IMR-90 (cell line): ENCODE data around the gene R3HDM2. TPM values are rescaled to one million over a fixed set of nuclear protein-coding genes. Genes with fewer than 3 reads are reported as not detected.
A peak's percentile ranks its signal among the peaks of the same experiment; 100 is the strongest.

Experiments
- ATAC-seq: fragments of 200-7000 bp; cut with Tn5 transposase; 2 replicates; pipeline ENCODE4 v1.9.1; 2020; ENCODE audit warnings: low read depth, mild to moderate bottlenecking, moderate library complexity
- BruUV-seq: library from RNA; stranded (reverse); fragments of 400-500 nt; replicated peaks from 2 replicates; lab custom pipeline; 2021; lab: Mats Ljungman, UMichigan
- CTCF ChIA-PET: fragments of 300-600 bp; formaldehyde crosslinking; extraction: SDS; loops from one replicate; lab custom pipeline; 2021; ENCODE audit warnings: antibody characterized with exemption; lab: Yijun Ruan, JAX
- POLR2A ChIA-PET: fragments of 300-600 bp; sonication (Branson Sonifier 250); formaldehyde crosslinking; loops from one replicate; lab custom pipeline; 2022; ENCODE audit warnings: antibody characterized with exemption; ENCODE audit not compliant: unreplicated experiment; lab: Charles Lee
- DNase-seq: peaks from one replicate; pipeline ENCODE4 v3.0.0; 2013
- H2AFZ ChIP-seq: replicated peaks from 2 replicates; pipeline ENCODE3; 2013; ENCODE audit warnings: low read length, mild to moderate bottlenecking; ENCODE audit not compliant: poor library complexity
- H2AK5ac ChIP-seq: 2 replicates; pipeline ENCODE4 v1.6.1; 2013; ENCODE audit warnings: low read depth, low read length, inconsistent platforms
- H2AK9ac ChIP-seq: replicated peaks from 2 replicates; pipeline ENCODE3; 2013; ENCODE audit warnings: mild to moderate bottlenecking, low read depth, low read length, moderate library complexity; ENCODE audit not compliant: poor library complexity
- H2BK120ac ChIP-seq: 2 replicates; pipeline ENCODE4 v1.6.1; 2013; ENCODE audit warnings: low read depth, low read length, inconsistent platforms
- H2BK15ac ChIP-seq: 3 replicates; pipeline ENCODE4 v1.6.1; 2013; ENCODE audit warnings: low read depth, low read length, inconsistent platforms
- H2BK20ac ChIP-seq: 2 replicates; pipeline ENCODE4 v1.6.1; 2013; ENCODE audit warnings: low read depth, mild to moderate bottlenecking, inconsistent platforms, low read length, moderate library complexity
- H2BK5ac ChIP-seq: 2 replicates; pipeline ENCODE4 v1.6.1; 2013; ENCODE audit warnings: mild to moderate bottlenecking, low read depth, low read length, inconsistent platforms; ENCODE audit not compliant: poor library complexity, severe bottlenecking
- H3K14ac ChIP-seq: replicated peaks from 2 replicates; pipeline ENCODE4 v1.6.1; 2013; ENCODE audit warnings: low read depth, low read length, inconsistent platforms
- H3K18ac ChIP-seq: 2 replicates; pipeline ENCODE4 v1.6.1; 2013; ENCODE audit warnings: low read depth, low read length, control low read depth
- H3K23ac ChIP-seq: 2 replicates; pipeline ENCODE4 v1.6.1; 2013; ENCODE audit warnings: low read depth, low read length, inconsistent platforms
- H3K27ac ChIP-seq: 2 replicates; pipeline ENCODE4 v1.5.1; 2013; ENCODE audit warnings: mild to moderate bottlenecking, control low read depth, low read length; ENCODE audit not compliant: insufficient read depth
- H3K27me3 ChIP-seq: 2 replicates; pipeline ENCODE4 v1.6.1; 2013; ENCODE audit warnings: low read length; ENCODE audit not compliant: control insufficient read depth, insufficient read depth
- H3K36me3 ChIP-seq: 2 replicates; pipeline ENCODE4 v1.6.1; 2013; ENCODE audit warnings: low read length, mixed read lengths; ENCODE audit not compliant: control insufficient read depth, insufficient read depth
- H3K4ac ChIP-seq: 2 replicates; pipeline ENCODE4 v1.6.1; 2013; ENCODE audit warnings: low read depth, low read length, inconsistent platforms
- H3K4me1 ChIP-seq: 2 replicates; pipeline ENCODE4 v1.6.1; 2013; ENCODE audit warnings: low read length, mixed read lengths; ENCODE audit not compliant: control insufficient read depth, insufficient read depth
- H3K4me2 ChIP-seq: 2 replicates; pipeline ENCODE4 v1.6.1; 2013; ENCODE audit warnings: low read depth, mild to moderate bottlenecking, control low read depth, low read length, moderate library complexity
- H3K4me3 ChIP-seq: 2 replicates; pipeline ENCODE4 v1.5.1; 2013; ENCODE audit warnings: low read depth, mild to moderate bottlenecking, control low read depth, low read length, moderate library complexity; ENCODE audit not compliant: insufficient read depth
- H3K56ac ChIP-seq: 2 replicates; pipeline ENCODE4 v1.6.1; 2013; ENCODE audit warnings: low read length, inconsistent platforms; ENCODE audit not compliant: insufficient read depth; ENCODE audit errors: extremely low read depth
- H3K79me1 ChIP-seq, 2 experiments: 2 replicates each; pipeline ENCODE4 v1.6.1; 2013; ENCODE audit warnings: low read length in 2 of 2, inconsistent platforms in 1 of 2, low read depth in 1 of 2
- H3K9ac ChIP-seq: 2 replicates; pipeline ENCODE4 v1.6.1; 2013; ENCODE audit warnings: low read depth, low read length, control low read depth
- H3K9me1 ChIP-seq: 2 replicates; pipeline ENCODE4 v1.6.1; 2013; ENCODE audit warnings: low read length, inconsistent platforms; ENCODE audit not compliant: insufficient read depth
- H3K9me3 ChIP-seq: 2 replicates; pipeline ENCODE4 v1.6.1; 2013; ENCODE audit warnings: low read length; ENCODE audit not compliant: control insufficient read depth, insufficient read depth
- H4K20me1 ChIP-seq: 2 replicates; pipeline ENCODE4 v1.6.1; 2013; ENCODE audit warnings: low read length, inconsistent platforms; ENCODE audit not compliant: insufficient read depth
- H4K5ac ChIP-seq: 2 replicates; pipeline ENCODE4 v1.6.1; 2013; ENCODE audit warnings: mild to moderate bottlenecking, low read depth, low read length, control low read depth
- H4K8ac ChIP-seq, 2 experiments: 2 replicates each; pipeline ENCODE4 v1.6.1; 2013; ENCODE audit warnings: low read depth in 2 of 2, low read length in 2 of 2, control low read depth in 1 of 2, inconsistent platforms in 1 of 2
- H4K91ac ChIP-seq: 2 replicates; pipeline ENCODE4 v1.6.1; 2013; ENCODE audit warnings: low read depth, low read length, inconsistent platforms; ENCODE audit not compliant: insufficient read depth
- BHLHE40 ChIP-seq: fragments of 150-350 bp; IDR thresholded peaks from 2 replicates; pipeline ENCODE4 v1.6.1; 2016; ENCODE audit warnings: mild to moderate bottlenecking, low read depth, low read length
- CEBPB ChIP-seq: IDR thresholded peaks from 2 replicates; pipeline ENCODE4 v1.6.1; 2012; ENCODE audit warnings: low read depth, low read length, improper control_type of control experiment
- CHD1 ChIP-seq: IDR thresholded peaks from 2 replicates; pipeline ENCODE4 v1.6.1; 2012; ENCODE audit warnings: low read depth, low read length, improper control_type of control experiment
- CTCF ChIP-seq: conservative IDR thresholded peaks from 2 replicates; pipeline ENCODE4 v1.5.1; 2012; ENCODE audit warnings: mild to moderate bottlenecking, low read depth, low read length, improper control_type of control experiment
- MAFK ChIP-seq: IDR thresholded peaks from 2 replicates; pipeline ENCODE4 v1.6.1; 2012; ENCODE audit warnings: low read depth, low read length, improper control_type of control experiment
- MAZ ChIP-seq: IDR thresholded peaks from 2 replicates; pipeline ENCODE4 v1.6.1; 2012; ENCODE audit warnings: low read depth, mild to moderate bottlenecking, low read length, improper control_type of control experiment, moderate library complexity, borderline replicate concordance
- MXI1 ChIP-seq: IDR thresholded peaks from 2 replicates; pipeline ENCODE4 v1.6.1; 2012; ENCODE audit warnings: low read depth, mild to moderate bottlenecking, low read length, moderate library complexity, borderline replicate concordance
- NFE2L2 ChIP-seq: fragments of 150-350 bp; IDR thresholded peaks from 2 replicates; pipeline ENCODE4 v1.6.1; 2016; ENCODE audit warnings: low read depth, mild to moderate bottlenecking, low read length
- POLR2A ChIP-seq: IDR thresholded peaks from 2 replicates; pipeline ENCODE4 v1.6.1; 2012; ENCODE audit warnings: mild to moderate bottlenecking, low read depth, low read length
- RAD21 ChIP-seq: IDR thresholded peaks from 2 replicates; pipeline ENCODE4 v1.6.1; 2012; ENCODE audit warnings: low read length, improper control_type of control experiment
- RCOR1 ChIP-seq: IDR thresholded peaks from 2 replicates; pipeline ENCODE4 v1.6.1; 2012; ENCODE audit warnings: mild to moderate bottlenecking, low read length, improper control_type of control experiment; ENCODE audit not compliant: insufficient replicate concordance
- USF2 ChIP-seq: fragments of 150-350 bp; IDR thresholded peaks from 2 replicates; pipeline ENCODE4 v1.6.1; 2017; ENCODE audit warnings: mild to moderate bottlenecking, antibody characterized with exemption, low read length, low read depth
- WGBS, 2 experiments: methylation state at CpG; one replicate each; pipeline versions ENCODE4 v1.1.5 to v1.1.7; 2013; ENCODE audit warnings: missing lambda C conversion rate in 2 of 2; ENCODE audit not compliant: insufficient read length in 1 of 2; ENCODE audit errors: extremely low coverage in 2 of 2; 5-methylcytosine and 5-hydroxymethylcytosine counted together
- dilution Hi-C: fragments of 300-500 bp; cut with HindIII; formaldehyde crosslinking; loops from one replicate; pipeline ENCODE4 v1.14.3; 2018; ENCODE audit warnings: low sequenced_read_pairs; ENCODE audit not compliant: unreplicated experiment
- in situ Hi-C: fragments of 300-500 bp; cut with MboI; formaldehyde crosslinking; loops from 3 replicates; pipeline ENCODE4 v1.14.3; 2019; ENCODE audit warnings: low sequenced_read_pairs, inconsistent platforms, mixed read lengths
- intact Hi-C: fragments of 100-400 bp; cut with micrococcal nuclease; formaldehyde crosslinking; loops from 2 replicates; pipeline ENCODE4 v1.10.0; 2022
- polyA plus RNA-seq, 3 experiments: library from polyadenylated mRNA; depleted of rRNA; stranded (reverse); fragments of >200 nt; gene quantifications; 2 replicates each; pipeline ENCODE4 v1.2.3, GENCODE V29; 2012; ENCODE audit warnings: low replicate concordance in 1 of 3
- total RNA-seq: library from RNA; depleted of rRNA; stranded (reverse); fragments of >200 nt; gene quantifications from 2 replicates; pipeline ENCODE4 v1.2.3, GENCODE V29; 2012
- TF ChIP-seq, protein P1 (sequence below): fragments of 150-350 bp; IDR thresholded peaks from 2 replicates; pipeline ENCODE4 v1.6.1; 2016; ENCODE audit warnings: low read depth, mild to moderate bottlenecking, low read length, moderate library complexity, borderline replicate concordance

The R3HDM2 gene
- total and polyA plus RNA-seq, 2 of the 4 experiments (the other 2 are of a cell fraction) = 7.5 to 28.4 TPM

- Histone ChIP-seq H3K27ac (peak overlapping the region; percentile 53), H2BK20ac (peak overlapping the region; percentile 77; the same call in 1 of the 2 replicates), H3K23ac (peak overlapping the region; percentile 95; the same call in 1 of the 2 replicates), H3K27me3 (no peaks in the 10 kb centered on the region), H3K4me2 (peak overlapping the region; percentile 82), H3K9me3 (no peaks in the 10 kb centered on the region), H2BK120ac (peak overlapping the region; percentile 88), H4K8ac (peak overlapping the region; percentile 93 to 97), H3K4ac (peak overlapping the region; percentile 95), H3K9me1 (peaks cover 15% of the 10 kb centered on the region), H3K14ac (peak overlapping the region; percentile 96), H3K4me3 (peak overlapping the region; percentile 58), H3K18ac (peak overlapping the region; percentile 37; the same call in 1 of the 2 replicates), H3K9ac (peak overlapping the region; percentile 56), H2AK9ac (peak overlapping the region; percentile 97), H2BK15ac (peak overlapping the region; percentile 97; the same call in 2 of the 3 replicates), H3K36me3 (no peaks in the 10 kb centered on the region), H3K79me1 (peaks cover 0 to 6% of the 10 kb centered on the region in 2 experiments; a peak in 1 of 4 replicates), H3K4me1 (peaks cover 25% of the 10 kb centered on the region), H4K5ac (no peak overlapping the region), H2AK5ac (peak overlapping the region; percentile 85), H3K56ac (peak overlapping the region; percentile 70), H2BK5ac (peak overlapping the region; percentile 58), H4K20me1 (no peaks in the 10 kb centered on the region), H4K91ac (peak overlapping the region; percentile 92), H2AFZ (peak overlapping the region; percentile 98)
- dilution Hi-C loops = no loop called here
- ATAC-seq (peak; percentile 67), DNase-seq (peak; percentile 96)
- in situ Hi-C loops = no loop called here
- ChIA-PET POLR2A (interaction anchor here (0.6 to 0.7 kb wide), 2 partner anchors 12 to 29 kb away, joined by 3 read pairs; no protein-coding TSS in a partner anchor), CTCF (interaction anchor here (0.5 to 1.6 kb wide), 15 partner anchors 9 to 471 kb away, joined by 3 to 10 read pairs (median 3); no protein-coding TSS in a partner anchor)
- 0% methylated on average over 12 of the region's 24 CpGs; no CpG with 5 or more reads in 1 of the 2 experiments for WGBS, 2 experiments
- BruUV-seq = no TSS peak
- intact Hi-C loops = loop anchor here (1.0 to 5.0 kb wide), 2 partner anchors 24 to 233 kb away; partner anchors contain the start of gene OS9
- no peak for TF ChIP-seq BHLHE40
- TF ChIP-seq CEBPB = no peak
- TF ChIP-seq MXI1 = no peak; the same call in 1 of the 2 replicates
- no peak for TF ChIP-seq MAFK
- peak; percentile 77; the same call in 1 of the 2 replicates for TF ChIP-seq CHD1
- peak; percentile 62; the same call in 1 of the 2 replicates for TF ChIP-seq POLR2A
- TF ChIP-seq USF2 = no peak
- TF ChIP-seq, protein P1, sequence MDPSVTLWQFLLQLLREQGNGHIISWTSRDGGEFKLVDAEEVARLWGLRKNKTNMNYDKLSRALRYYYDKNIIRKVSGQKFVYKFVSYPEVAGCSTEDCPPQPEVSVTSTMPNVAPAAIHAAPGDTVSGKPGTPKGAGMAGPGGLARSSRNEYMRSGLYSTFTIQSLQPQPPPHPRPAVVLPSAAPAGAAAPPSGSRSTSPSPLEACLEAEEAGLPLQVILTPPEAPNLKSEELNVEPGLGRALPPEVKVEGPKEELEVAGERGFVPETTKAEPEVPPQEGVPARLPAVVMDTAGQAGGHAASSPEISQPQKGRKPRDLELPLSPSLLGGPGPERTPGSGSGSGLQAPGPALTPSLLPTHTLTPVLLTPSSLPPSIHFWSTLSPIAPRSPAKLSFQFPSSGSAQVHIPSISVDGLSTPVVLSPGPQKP = no peak
- no peak for TF ChIP-seq RCOR1
- TF ChIP-seq MAZ = peak; percentile 71; the same call in 1 of the 2 replicates
- TF ChIP-seq CTCF = peak; percentile 88
- peak; percentile 78 for TF ChIP-seq RAD21
- TF ChIP-seq NFE2L2 = no peak
These were observed 28.4 kb upstream of the R3HDM2 start for GRCh38 chr12:57459055-57459749.
